HG03439 (cell line): Measurements from ENCODE around the gene SPATA16.
"Not testable (repeated sequence)": the region's sequence is repeated elsewhere in the genome, so short reads cannot be mapped to it uniquely, and the experiment has no call there.

Source experiments
- ATAC-seq: cut with Tn5 transposase; IDR thresholded peaks from one replicate; pipeline ENCODE4 v1.9.1; 2021; ENCODE audit warnings: mild to moderate bottlenecking, moderate library complexity; ENCODE audit not compliant: unreplicated experiment

Gene SPATA16

DNA sequence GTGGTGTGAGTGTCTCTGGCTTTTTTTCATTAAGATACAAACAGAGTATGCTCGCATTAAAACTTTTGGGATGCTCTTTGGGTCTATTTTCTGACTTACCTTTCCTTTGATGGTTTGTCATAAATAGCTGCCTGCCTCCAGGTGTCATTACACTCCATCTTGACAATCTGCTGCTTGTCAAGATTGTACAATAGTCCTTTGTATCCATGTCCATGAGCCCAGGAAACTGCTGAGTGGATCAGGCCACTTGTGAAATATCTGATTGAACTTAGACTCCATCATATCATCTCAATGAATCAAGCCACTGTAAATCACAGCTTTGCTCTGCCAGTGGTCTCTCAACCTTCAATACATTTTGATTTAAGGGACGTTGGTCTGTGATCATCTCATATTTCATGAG lies 255.3 kb downstream of the SPATA16 start:
- ATAC-seq, result no peak

DNA sequence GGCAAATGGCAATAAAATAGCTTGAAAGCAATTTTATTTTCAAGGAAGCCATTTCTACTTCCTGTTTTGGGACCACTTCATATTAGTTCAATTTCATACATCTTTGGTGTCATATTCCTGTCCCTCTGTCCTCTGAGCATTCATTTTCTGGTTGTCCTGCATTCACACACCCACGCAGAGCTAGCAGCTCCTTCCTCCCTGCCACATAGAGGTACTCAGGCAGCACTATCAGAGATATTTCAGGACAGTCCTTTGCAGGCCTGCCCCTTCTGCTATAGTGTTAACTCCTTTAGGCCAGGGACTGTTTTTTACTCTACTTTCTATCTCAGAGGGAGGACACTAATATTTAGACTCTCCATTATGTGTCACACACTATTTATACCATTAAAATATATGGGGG lies 258.5 kb downstream of the SPATA16 start:
- ATAC-seq, result no peak

DNA sequence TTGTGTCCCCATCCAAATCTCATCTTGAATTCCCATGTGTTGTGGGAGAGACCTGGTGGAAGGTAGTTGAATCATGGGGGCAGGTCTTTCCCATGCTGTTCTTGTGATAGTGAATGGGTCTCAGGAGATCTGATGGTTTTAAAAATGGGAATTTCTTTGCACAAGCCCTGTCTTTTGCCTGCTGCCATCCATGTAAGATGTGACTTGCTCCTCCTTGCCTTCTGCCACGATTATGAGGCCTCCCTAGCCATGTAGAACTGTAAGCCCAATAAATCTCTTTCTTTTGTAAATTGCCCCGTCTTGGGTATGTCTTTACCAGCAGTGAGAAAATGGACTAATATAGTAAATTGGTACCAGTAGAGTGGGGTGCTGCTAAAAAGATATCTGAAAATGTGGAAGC lies 261.7 kb downstream of the SPATA16 start:
- ATAC-seq, result not testable (repeated sequence)

DNA sequence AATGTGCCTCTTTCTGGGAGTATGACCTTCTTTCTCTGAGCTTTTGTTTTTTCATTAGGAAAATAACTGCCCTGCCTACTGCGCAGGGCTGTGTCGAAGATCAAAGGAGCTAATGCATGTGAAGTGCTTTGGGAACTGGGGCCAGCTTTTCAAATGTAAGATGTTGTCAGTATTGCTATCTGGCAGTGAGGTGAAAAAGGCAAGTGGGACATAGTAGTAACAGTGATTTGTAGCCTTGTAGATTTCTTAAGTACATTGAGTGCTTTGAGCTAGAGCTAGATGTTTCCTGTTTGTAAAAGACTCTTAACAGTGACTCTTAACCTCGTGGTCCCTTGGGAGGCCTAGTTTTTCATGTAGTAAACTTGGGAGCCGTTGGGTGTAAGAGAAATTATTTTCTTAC lies 264.0 kb downstream of the SPATA16 start:
- ATAC-seq, result no peak

DNA sequence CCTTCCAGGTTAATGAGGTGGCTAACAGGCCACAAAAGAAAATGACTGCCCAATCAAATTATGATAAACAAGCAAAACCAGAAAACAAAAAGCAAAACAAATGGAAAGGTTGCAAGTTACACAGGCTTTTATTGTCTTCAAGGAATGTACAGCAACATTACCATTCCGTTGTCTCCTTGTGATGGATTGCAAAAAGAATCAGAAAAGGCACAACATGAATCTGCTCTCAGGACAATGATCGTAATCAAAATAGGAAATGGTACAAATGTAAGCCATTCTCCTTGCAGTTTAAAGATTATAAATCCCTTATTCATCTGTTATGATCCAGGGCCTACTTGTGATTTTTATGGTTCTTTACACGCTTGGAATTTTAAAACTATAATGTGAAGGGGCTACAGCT lies 264.7 kb downstream of the SPATA16 start:
- no peak for ATAC-seq

DNA sequence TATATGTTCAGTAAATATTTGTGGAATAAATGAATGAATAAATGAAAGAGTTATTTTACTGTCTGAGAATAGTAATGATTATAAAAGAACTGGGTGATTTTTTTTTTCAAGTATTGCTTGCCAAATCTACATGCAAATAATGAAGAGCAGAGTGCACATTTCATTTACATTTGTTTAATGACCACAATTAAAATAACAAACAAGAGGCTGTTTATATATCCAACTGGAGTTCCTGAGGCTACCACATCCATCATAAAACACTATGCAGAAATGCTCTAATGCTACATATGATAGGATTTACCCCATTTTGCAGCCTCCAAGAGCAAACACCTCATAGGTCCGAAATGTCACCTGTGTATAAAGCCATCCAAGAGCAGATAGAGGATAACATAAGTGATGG lies 266.0 kb downstream of the SPATA16 start:
- no peak for ATAC-seq

DNA sequence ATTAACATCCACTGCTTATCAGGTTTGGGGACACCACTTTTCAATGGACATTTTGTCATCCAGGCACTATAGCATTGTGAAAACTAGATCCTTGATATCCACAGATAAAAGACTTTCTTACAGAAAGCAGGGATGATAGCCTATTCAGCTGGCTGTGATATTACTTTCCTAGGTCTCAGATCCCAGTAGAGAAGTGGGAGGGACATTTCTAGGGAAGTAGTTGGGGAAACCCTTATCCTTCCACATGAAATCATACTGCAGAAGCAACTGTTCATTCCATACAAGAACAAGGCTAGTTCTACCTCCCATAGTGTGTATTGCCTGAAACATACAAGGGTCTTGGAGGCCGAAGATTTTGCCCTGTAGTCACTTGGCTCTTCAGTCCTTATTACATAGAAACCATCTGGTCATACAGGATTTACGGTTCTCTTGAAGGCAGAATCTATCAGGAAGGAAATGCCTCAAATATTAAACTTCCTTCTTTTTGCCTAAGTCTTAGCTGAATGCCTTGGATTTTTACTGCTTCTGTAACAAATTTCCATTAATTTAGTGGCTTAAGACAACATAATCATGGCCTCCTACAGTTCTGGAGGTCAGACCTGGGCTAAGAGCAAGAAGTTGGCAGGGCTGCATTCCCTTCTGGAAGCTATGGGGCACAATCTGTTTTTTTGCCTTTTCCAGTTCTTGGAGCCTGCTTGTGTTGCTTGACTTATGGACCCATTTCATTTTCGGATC lies 271.1 kb downstream of the SPATA16 start:
- no peak for ATAC-seq

DNA sequence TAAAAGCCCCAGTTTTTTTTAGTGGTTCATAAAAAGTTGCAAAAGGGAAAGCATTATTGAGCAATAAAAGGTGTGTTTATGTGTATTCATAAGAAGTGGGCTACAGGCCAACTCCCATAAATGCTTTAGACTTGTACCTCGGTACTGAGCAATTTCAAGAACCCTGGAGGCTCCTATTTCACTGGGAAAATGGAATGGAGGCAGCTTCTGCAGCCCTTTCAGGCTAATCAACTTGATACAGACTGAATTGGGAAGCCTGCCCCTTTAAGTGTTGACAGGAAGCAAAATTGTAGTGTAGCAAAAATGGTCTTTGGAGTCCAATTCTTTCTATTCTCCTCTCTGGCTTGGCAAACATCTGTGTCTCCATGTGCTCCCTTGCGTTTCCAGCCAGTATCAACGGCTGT lies 271.7 kb downstream of the SPATA16 start:
- no peak for ATAC-seq

DNA sequence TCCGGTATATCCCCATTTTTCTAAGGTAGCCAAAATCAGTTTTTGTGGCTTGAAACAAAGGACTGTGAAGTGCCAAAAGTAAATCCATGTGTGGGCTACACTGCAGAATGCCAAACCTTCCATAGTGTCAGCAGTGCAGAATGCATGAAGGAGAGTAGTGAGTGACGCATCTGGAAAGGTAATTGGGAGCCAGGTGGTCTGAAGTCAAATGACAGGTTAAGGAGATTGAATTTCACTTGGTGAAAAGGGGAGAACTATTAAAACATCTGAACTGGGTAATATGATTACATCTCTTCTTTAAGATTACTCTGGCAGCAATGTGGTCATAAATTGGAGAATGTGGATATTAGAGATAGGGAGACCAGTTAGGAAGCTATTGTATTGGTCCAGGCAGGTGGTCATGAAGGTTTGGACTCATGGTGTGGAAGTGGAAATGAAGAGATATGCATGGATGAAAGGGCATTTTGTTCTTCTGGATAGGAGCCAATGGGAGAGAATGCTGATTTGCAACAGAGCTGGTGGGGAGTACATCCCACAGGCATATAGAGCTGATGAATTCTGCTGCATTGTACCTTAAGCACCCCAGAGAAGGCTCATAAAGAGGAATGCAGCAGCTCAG lies 272.3 kb downstream of the SPATA16 start:
- no peak for ATAC-seq

DNA sequence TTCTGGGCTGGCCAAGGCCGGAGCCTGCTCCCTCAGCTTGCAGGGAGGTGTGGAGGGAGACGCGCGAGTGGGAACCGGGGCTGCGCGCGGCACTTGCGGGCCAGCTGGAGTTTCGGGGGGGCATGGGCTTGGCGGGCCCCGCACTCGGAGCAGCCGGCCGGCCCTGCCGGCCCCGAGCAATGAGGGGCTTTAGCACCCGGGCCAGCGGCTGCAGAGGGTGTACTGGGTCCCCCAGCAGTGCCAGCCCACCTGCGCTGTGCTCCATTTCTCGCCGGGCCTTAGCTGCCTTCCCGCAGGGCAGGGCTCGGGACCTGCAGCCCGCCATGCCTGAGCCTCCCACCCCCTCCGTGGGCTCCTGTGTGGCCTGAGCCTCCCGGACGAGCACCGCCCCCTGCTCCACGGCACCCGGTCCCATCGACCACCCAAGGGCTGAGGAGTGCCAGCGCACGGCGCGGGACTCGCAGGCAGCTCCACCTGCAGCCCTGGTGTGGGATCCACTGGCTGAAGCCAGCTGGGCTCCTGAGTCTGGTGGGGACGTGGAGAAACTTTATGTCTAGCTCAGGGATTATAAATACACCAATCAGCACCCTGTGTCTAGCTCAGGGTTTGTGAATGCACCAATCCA lies 274.2 kb downstream of the SPATA16 start:
- ATAC-seq, result not testable (repeated sequence)

DNA sequence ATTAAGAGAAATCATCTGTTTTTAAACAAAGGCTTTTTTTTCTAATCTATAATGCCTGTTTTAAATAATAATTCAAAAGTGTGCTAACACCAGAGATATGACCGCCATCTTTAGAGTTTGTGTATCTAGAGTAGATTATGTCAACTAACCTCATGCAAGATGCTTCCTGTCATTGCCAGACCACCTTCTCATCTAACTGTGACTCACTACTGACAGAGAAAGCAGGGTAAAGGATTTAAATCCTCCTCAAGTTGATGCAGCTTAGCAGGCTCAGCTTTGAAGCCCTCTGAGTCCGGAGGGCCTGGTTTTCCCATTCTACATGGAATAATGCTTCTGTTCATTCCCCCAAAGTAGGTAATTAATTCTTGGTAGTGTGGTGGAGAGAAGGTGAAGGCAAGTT lies 282.0 kb downstream of the SPATA16 start:
- ATAC-seq, result no peak

DNA sequence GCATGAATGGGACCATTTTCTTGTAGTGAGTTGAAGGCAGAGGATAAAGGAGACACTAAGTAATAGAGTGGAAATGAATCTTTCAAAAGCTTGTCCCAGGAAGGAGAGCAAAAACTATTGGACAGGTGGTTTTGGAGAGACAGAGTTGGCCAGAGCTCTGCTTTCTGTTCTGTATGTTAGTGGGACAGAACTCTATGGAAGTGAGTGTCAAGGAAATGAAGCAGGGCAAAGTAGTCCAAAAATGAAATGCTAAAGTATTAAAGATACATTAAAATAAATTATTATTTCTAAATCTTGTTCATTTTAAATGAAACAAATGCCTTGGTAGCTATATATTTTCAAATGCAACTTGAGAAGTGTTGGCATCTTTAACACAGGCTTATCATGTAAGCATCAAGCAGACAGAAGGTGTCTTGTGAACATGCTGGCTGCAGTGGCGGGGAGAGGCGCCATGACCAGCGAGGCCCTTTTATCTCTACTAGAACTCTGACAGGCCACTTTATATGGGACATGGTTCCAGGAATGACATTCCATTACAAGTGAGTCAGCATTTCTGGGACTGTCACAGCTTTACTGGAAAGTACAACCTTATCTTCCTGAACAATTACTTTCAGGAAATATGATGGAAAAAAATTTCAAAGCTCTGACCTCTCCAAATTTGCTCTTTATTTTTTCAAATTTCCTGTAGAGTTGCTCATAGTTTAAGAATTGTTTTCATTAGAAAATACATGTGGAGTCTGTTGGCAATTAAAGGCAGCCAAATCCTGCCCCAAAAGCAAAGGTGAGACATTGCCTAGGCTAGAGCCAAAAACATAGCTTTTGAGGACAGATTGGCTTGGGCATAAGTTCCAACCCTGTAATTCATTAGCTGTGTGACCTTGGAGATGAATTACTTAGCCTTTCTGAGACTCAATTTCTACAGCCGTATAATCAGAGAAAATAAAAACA lies 284.0 kb downstream of the SPATA16 start:
- no peak for ATAC-seq

DNA sequence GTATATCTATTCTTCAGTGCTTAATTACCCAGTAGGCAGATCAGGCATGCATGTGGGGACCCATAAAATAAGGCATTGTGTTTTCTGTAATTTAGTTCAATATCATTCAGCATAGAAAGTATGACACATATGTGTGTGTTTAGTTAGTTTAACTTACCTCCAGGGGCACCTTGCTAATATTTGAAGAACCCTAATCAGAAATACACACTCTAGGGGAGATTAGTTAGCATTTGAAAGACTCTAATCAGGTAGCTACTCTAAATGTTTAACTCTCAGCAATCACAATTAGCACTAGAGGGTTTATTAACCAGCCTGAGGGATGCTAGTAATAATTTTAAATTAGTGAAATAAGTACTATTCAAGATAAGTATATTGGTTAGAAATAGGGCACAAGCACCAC lies 286.0 kb downstream of the SPATA16 start:
- no peak for ATAC-seq

DNA sequence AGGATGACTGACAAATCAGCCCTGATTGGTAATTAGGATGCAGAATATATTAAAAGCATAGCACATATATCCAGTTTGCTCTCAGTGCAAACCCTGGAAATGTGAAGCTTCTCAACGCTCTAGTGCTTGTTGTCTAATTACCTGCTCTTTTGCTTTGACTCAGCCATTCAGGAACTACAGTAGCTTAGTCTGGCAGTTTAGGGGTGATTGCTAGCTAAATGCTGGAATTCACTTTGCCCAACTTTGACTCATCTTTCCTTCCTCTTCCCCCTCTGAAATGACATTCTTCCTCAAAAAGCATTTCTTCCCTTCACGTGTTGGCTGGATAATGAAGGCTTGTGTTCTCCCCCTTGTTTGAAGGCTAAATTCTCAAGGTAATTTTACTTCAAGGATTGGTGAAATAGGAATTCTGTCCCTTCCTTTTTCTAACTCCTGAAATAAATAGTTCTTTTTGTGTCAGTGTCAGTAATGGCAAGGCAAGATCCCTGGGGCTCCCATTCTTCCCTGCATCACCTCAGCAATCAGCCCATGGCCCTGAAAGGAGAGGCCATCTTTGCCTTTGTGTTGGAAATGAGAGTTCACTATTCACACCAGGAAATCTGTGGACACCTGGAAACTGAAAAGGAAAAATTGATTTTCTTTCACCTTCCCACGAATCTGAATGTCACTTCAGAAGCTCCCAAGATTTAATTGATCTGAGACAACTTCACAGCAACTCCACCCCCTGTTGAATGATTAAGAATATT lies 286.9 kb downstream of the SPATA16 start:
- ATAC-seq, result no peak

DNA sequence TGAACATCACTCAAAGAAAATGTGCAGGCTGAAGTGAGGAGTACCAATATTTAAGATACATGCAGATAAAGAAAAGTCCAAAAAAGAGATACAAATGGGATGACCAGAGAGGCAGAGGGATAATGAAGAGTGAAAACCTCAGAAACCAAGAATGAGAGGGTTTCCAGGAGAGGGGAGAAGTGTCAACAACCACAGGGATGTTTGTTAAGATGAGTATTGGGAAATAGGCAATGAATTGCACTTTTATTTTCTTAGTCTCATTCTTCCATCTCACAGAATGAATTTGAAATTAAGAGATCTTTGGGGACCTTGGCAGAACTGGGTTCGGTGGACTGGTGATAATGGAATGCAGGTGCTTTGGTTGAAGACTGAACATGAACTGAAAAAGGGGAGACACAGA lies 288.0 kb downstream of the SPATA16 start:
- no peak for ATAC-seq

DNA sequence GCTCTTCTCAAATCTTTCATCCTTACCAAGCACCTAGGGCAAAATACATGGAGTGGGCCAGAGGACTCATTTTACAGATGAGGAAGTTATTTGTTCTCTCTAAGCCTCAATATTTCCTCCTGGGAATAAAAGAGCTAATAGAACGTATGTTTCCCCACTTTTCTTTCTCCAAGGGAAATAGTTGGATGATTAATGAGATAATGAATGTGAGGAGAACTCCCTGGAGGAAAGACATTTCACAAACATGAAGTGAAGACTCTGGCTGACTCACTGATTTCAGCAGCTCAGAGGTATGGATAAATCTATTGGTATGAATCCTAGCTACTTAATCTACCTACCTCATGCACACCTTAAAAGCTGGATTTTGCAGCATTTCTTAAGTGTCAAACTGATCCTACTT lies 292.1 kb downstream of the SPATA16 start:
- ATAC-seq, result no peak

DNA sequence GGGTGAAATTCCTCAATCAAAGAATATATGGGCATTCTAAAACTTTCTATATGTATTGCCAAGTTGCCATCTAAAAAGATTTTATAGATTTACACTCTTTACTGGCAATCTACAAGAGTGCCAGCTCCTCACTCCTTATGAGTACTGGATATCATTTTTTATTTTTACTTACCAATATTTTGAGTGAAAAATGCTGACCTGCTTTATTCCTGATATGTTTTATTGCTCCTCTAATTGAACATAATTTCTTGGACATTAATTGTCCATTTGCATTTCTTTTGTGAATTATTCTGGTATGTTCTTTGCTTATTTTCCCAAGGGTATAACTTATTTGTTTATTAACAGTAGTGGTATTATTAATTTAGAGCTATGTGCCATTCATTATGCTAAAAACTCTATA lies 293.7 kb downstream of the SPATA16 start:
- ATAC-seq, result no peak

DNA sequence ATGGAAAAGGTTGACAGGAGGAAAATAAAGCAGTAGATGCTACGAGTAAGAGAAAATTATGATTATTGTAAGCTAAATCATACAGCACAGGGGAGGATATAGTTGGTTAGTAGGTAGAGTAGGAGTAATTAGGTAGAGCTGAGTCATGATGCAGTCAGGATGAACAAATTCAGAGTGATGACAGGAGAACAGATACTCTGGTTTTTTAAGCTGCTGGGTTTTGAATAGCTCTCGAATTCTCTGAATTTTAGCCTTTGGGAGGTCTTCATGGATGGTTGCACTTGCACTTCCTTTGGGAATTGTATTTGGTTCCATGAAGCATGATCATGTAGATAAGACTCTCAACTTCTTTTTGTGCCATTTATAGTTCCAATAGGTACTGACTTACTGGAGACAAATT lies 294.3 kb downstream of the SPATA16 start:
- ATAC-seq, result no peak

DNA sequence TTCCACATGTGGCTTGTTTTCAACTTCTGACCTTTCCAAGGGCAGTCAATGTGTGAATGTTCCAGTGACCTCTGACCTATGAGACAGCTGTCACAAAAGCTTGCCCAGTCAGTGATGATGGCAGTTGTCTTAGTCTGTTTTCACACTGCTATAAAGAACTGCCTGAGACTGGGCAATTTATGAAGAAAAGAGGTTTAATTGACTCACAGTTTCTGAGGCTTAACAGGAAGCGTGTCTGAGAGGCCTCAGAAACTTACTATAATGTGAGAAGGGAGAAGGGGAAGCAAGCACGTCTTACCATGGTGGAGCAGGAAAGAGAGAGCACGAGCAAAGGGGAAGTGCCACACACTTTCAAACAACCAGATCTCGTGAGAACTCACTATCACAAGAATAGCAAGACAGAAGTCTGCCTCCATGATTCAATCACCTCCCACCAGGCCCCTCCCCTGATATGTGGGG lies 294.9 kb downstream of the SPATA16 start:
- no peak for ATAC-seq

DNA sequence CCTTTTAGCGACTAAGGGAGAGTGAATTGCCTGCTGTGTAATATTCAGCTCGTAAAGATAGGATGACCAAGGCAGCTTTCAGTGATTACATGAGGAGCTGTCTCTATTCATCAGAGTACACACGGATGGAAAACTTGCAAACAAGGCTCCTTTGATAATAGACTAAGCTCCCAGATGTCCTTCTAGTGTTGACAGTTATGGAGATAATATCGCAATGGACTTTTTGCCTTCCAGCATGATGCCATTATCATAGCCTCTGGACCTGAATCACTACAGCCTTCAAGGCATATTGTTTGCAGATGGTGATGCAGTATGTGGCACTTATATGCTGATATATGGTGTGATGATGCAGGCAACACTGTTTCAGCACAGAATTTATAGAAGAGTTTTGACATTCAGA lies 296.6 kb downstream of the SPATA16 start:
- no peak for ATAC-seq
